Stimulated activated naive CD8-positive, alpha-beta T cell treated with anti-CD3 and anti-CD28 coated beads, Interleukin-15, Interleukin-2, amounts not matched to agents 100 ng/mL and 50 ng/mL, for 24 hours (primary cell): ENCODE data around the gene RHPN2.

Experiments used
- H3K27ac Mint-ChIP-seq: one replicate; pipeline ENCODE4 v1.8.0; 2021; ENCODE audit warnings: mild to moderate bottlenecking, mixed read lengths
- H3K27me3 Mint-ChIP-seq: one replicate; pipeline ENCODE4 v1.8.0; 2021; ENCODE audit warnings: mixed read lengths
- H3K36me3 Mint-ChIP-seq: one replicate; pipeline ENCODE4 v1.8.0; 2021; ENCODE audit warnings: low read depth, mixed read lengths
- H3K4me1 Mint-ChIP-seq: one replicate; pipeline ENCODE4 v1.8.0; 2021; ENCODE audit warnings: low read depth, mixed read lengths
- H3K4me3 Mint-ChIP-seq: one replicate; pipeline ENCODE4 v1.8.0; 2021; ENCODE audit warnings: mild to moderate bottlenecking, mixed read lengths
- H3K9me3 Mint-ChIP-seq: one replicate; pipeline ENCODE4 v1.8.0; 2021; ENCODE audit warnings: mixed read lengths

Gene RHPN2

DNA sequence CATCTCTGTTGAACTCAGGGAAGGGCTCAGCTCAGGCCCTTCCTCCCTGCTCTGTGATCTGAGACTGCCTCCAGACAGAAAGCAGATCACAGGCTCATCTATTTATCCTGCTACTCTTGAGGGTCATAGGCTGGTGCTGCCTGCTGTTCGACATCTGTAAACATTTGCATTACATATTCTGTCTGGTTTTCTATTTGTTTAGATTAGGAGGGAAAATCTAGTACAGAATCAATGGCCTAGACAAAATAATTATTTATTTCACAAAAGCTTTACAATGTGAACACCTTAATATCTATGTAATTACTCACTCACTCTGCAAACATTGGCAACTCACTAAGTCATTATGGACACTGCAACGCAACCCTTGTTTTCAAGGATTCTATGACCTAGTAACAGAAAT, 135.9 kb downstream of the RHPN2 start:
- no peaks in the 10 kb centered on the region for H3K9me3 Mint-ChIP-seq
- H3K4me3 Mint-ChIP-seq: no peak overlapping the region
- H3K36me3 Mint-ChIP-seq: peaks cover 55% of the 10 kb centered on the region
- no peaks in the 10 kb centered on the region for H3K4me1 Mint-ChIP-seq
- no peaks in the 10 kb centered on the region for H3K27me3 Mint-ChIP-seq
- H3K27ac Mint-ChIP-seq: no peak overlapping the region
